Karpas-422 (cell line): ENCODE measurements around the gene TM7SF2. TPM values are rescaled to one million over a fixed set of nuclear protein-coding genes. Genes with fewer than 3 reads are reported as not detected.

Experiments used
- DNase-seq: peaks from one replicate; pipeline ENCODE4 v3.0.0-alpha.2; 2015
- H2AFZ ChIP-seq: fragments of 200-600 bp; sonication (generic); 2 replicates; pipeline ENCODE4 v1.6.1; 2014; ENCODE audit warnings: antibody characterized with exemption, low read length, mixed read lengths
- H3K27ac ChIP-seq: fragments of 200-600 bp; sonication (generic); 2 replicates; pipeline ENCODE4 v1.5.1; 2014; ENCODE audit warnings: mild to moderate bottlenecking, low read length, moderate library complexity
- H3K27me3 ChIP-seq: fragments of 200-600 bp; sonication (generic); 2 replicates; pipeline ENCODE4 v1.6.1; 2014; ENCODE audit warnings: low read length, mixed read lengths
- H3K36me3 ChIP-seq: fragments of 200-600 bp; sonication (generic); 2 replicates; pipeline ENCODE4 v1.6.1; 2014; ENCODE audit warnings: low read length, mixed read lengths; ENCODE audit not compliant: insufficient read depth
- H3K4me1 ChIP-seq: fragments of 200-600 bp; sonication (generic); 2 replicates; pipeline ENCODE4 v1.6.1; 2014; ENCODE audit warnings: mild to moderate bottlenecking, low read length, mixed read lengths
- H3K4me2 ChIP-seq: fragments of 200-600 bp; sonication (generic); 2 replicates; pipeline ENCODE4 v1.6.1; 2014; ENCODE audit warnings: low read length, low read depth, mild to moderate bottlenecking; ENCODE audit not compliant: poor library complexity, severe bottlenecking
- H3K4me3 ChIP-seq: fragments of 200-600 bp; sonication (generic); 2 replicates; pipeline ENCODE4 v1.5.1; 2014; ENCODE audit warnings: mild to moderate bottlenecking, antibody characterized with exemption, low read length, mixed read lengths
- H3K79me2 ChIP-seq: fragments of 200-600 bp; sonication (generic); 2 replicates; pipeline ENCODE4 v1.6.1; 2014; ENCODE audit warnings: mild to moderate bottlenecking, low read length, mixed read lengths
- H3K9ac ChIP-seq: fragments of 200-600 bp; sonication (generic); 2 replicates; pipeline ENCODE4 v1.6.0; 2014; ENCODE audit warnings: low read length
- H3K9me2 ChIP-seq: fragments of 200-600 bp; sonication (generic), shearing (Covaris generic); replicated peaks from 2 replicates; pipeline ENCODE4 v1.6.0; 2014; ENCODE audit warnings: mild to moderate bottlenecking, low read length, moderate library complexity; ENCODE audit not compliant: insufficient read depth
- H3K9me3 ChIP-seq: fragments of 300-700, 200-600 bp; sonication (generic); 2 replicates; pipeline ENCODE4 v1.6.1; 2014; ENCODE audit warnings: low read length, mixed read lengths
- H4K20me1 ChIP-seq: fragments of 200-600 bp; sonication (generic); 2 replicates; pipeline ENCODE4 v1.6.1; 2014; ENCODE audit warnings: mild to moderate bottlenecking, antibody characterized with exemption, low read length, low read depth; ENCODE audit not compliant: insufficient read depth
- total RNA-seq: library from RNA; depleted of rRNA; stranded (reverse); fragments of >200 nt; shearing (Covaris generic); gene quantifications from 2 replicates; pipeline ENCODE4 v1.2.3, GENCODE V29; 2014; ENCODE audit warnings: low replicate concordance

The TM7SF2 gene
- total RNA-seq, 1 experiment from 2014 or later = 160 TPM

DNA sequence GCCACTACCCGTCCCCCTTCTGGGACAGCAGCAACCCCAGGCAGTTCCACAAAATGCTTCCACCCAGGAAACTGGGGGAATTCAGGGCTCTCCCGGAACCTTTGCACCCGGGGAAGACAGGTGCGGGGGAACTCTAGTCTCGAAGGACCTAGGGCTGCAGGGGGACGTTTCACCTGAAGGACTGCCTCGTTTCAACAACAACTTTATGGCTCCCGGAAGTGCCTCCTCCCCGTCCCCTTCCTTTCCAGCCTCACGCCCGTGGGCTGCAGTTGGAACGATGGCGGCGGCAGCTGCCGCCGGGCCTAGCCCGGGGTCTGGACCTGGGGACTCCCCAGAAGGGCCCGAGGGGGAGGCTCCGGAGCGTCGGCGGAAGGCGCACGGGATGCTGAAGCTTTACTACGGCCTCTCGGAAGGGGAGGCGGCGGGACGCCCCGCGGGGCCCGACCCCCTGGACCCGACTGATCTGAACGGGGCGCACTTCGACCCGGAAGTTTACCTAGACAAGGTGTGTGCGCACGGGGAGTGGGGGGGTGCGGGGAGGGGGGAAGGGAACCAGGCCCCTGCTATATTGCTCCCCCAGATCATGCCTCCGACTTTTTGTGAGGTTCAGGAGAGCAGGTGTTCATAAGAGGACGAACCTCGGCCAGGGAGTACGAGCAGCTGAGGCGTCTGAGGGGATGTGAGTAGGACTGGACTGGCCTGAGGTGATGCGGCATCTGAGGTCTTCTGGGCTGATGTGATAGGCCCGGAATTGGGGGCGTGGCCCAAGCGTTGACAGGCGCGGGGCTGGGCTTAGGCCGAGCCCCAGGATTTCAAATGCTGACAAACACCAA is 15.5 kb upstream of the TM7SF2 start, which contains the start of gene VPS51:
TSS of gene VPS51 (plus strand) at position 241 of the 833 bp plus-strand sequence. CDS start at position 278, 37 bp downstream.
- H2AFZ ChIP-seq = peak within 1 kb of the TSS; percentile 33; the same call in 1 of the 2 replicates
- peaks cover 39% of the 10 kb centered on the region for H3K79me2 ChIP-seq
- H4K20me1 ChIP-seq = no peaks in the 10 kb centered on the region
- H3K27ac ChIP-seq = peak within 1 kb of the TSS; percentile 72
- no peaks in the 10 kb centered on the region for H3K9me3 ChIP-seq
- peak within 1 kb of the TSS; percentile 86 for H3K9ac ChIP-seq
- DNase-seq = peak; percentile 95
- H3K4me1 ChIP-seq = peaks cover 13% of the 10 kb centered on the region
- H3K4me2 ChIP-seq = peak within 1 kb of the TSS; percentile 89
- no peaks in the 10 kb centered on the region for H3K27me3 ChIP-seq
- H3K36me3 ChIP-seq = peaks cover 7% of the 10 kb centered on the region; the same call in 1 of the 2 replicates
- H3K9me2 ChIP-seq = no peaks in the 10 kb centered on the region
- peak within 1 kb of the TSS; percentile 79 for H3K4me3 ChIP-seq

GRCh38 chr11:65096926-65097325 is 14.7 kb upstream of the TM7SF2 start:
- no peak overlapping the region for H2AFZ ChIP-seq
- DNase-seq = no peak
- peaks cover 13% of the 10 kb centered on the region for H3K4me1 ChIP-seq
- H3K36me3 ChIP-seq = peaks cover 7% of the 10 kb centered on the region; the same call in 1 of the 2 replicates
- H4K20me1 ChIP-seq = no peaks in the 10 kb centered on the region
- H3K79me2 ChIP-seq = peaks cover 40% of the 10 kb centered on the region
- H3K9me3 ChIP-seq = no peaks in the 10 kb centered on the region
- peak overlapping the region; percentile 89 for H3K4me2 ChIP-seq
- peak overlapping the region; percentile 79 for H3K4me3 ChIP-seq
- no peaks in the 10 kb centered on the region for H3K9me2 ChIP-seq
- peak overlapping the region; percentile 86 for H3K9ac ChIP-seq
- no peaks in the 10 kb centered on the region for H3K27me3 ChIP-seq
- no peak overlapping the region for H3K27ac ChIP-seq

- Histone ChIP-seq H3K36me3 (peaks cover 7% of the 10 kb centered on the region; the same call in 1 of the 2 replicates), H3K79me2 (peaks cover 58% of the 10 kb centered on the region), H3K9me2 (no peaks in the 10 kb centered on the region), H3K9me3 (no peaks in the 10 kb centered on the region), H3K4me2 (no peak overlapping the region), H3K27me3 (no peaks in the 10 kb centered on the region), H3K9ac (no peak overlapping the region), H3K27ac (no peak overlapping the region), H3K4me1 (peaks cover 9% of the 10 kb centered on the region), H2AFZ (no peak overlapping the region), H3K4me3 (no peak overlapping the region), H4K20me1 (no peaks in the 10 kb centered on the region)
- no peak for DNase-seq
These were observed 10.9 kb upstream of the TM7SF2 start for GRCh38 chr11:65100674-65101350.

DNA sequence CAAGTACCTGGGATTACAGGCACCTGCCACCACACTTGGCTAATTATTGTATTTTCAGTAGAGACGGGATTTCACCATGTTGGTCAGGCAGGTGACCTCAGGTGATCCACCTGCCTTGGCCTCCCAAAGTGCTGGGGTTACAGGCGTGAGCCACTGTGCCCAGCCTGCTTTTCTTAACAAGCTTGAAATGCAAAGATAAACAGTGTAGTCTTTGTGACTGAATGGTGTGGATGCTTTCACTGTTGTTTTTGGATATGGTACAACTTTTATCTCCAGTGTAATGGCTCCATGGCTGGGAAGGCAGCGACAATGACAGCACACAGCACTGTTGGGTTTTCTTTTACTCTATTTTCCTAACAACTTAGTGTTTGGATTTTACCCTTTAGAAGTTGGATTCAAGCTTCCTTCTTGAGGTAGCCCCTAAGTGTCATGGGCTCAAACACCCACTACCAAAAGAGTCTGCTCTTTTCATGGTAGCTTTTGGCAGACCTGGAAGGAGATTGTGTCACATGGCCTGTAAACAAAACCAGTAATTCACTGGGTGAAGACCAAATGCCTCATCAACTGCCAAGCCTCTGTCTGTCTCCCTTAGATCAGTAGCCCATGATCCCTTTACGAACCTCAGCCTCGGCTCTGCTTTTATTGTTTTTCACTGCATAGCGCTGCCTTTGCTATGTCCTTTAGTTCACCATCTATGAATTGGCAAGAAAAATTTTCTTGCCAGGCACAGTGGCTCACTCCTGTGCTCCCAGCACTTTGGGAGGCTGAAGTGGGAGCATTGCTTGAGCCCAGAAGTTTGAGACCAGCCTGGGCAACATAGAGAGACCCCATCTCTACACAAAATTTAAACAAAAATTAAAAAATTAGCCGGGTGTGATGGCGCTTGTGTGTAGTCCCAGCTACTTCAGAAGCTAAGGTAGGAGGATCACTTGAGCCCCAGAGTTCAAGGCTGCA is 9.3 kb upstream of the TM7SF2 start:
- no peak for DNase-seq
- H3K4me3 ChIP-seq = no peak overlapping the region
- H3K9me2 ChIP-seq = no peaks in the 10 kb centered on the region
- H3K79me2 ChIP-seq = peaks cover 48% of the 10 kb centered on the region
- H3K9me3 ChIP-seq = no peaks in the 10 kb centered on the region
- peaks cover 2% of the 10 kb centered on the region; the same call in 1 of the 2 replicates for H3K4me1 ChIP-seq
- no peak overlapping the region for H3K4me2 ChIP-seq
- peaks cover 7% of the 10 kb centered on the region; the same call in 1 of the 2 replicates for H3K36me3 ChIP-seq
- no peaks in the 10 kb centered on the region for H3K27me3 ChIP-seq
- no peak overlapping the region for H3K27ac ChIP-seq
- no peak overlapping the region for H3K9ac ChIP-seq
- H2AFZ ChIP-seq = no peak overlapping the region
- H4K20me1 ChIP-seq = no peaks in the 10 kb centered on the region

- H3K36me3 ChIP-seq = peaks cover 2% of the 10 kb centered on the region; the same call in 1 of the 2 replicates
- no peaks in the 10 kb centered on the region for H3K9me2 ChIP-seq
- H3K27me3 ChIP-seq = no peaks in the 10 kb centered on the region
- no peak overlapping the region for H3K9ac ChIP-seq
- H3K27ac ChIP-seq = no peak overlapping the region
- H2AFZ ChIP-seq = no peak overlapping the region
- peaks cover 37% of the 10 kb centered on the region for H3K79me2 ChIP-seq
- H3K4me2 ChIP-seq = no peak overlapping the region
- no peaks in the 10 kb centered on the region for H3K4me1 ChIP-seq
- no peaks in the 10 kb centered on the region for H4K20me1 ChIP-seq
- no peaks in the 10 kb centered on the region for H3K9me3 ChIP-seq
- DNase-seq = no peak
- no peak overlapping the region for H3K4me3 ChIP-seq
These were observed 8.2 kb upstream of the TM7SF2 start for GRCh38 chr11:65103476-65103875.

- no peaks in the 10 kb centered on the region for H4K20me1 ChIP-seq
- no peaks in the 10 kb centered on the region for H3K9me3 ChIP-seq
- no peaks in the 10 kb centered on the region for H3K27me3 ChIP-seq
- no peak overlapping the region for H3K4me3 ChIP-seq
- no peaks in the 10 kb centered on the region for H3K4me1 ChIP-seq
- H3K27ac ChIP-seq = no peak overlapping the region
- no peaks in the 10 kb centered on the region for H3K9me2 ChIP-seq
- no peak overlapping the region for H3K4me2 ChIP-seq
- no peak overlapping the region for H3K9ac ChIP-seq
- H2AFZ ChIP-seq = no peak overlapping the region
- DNase-seq = no peak
- H3K79me2 ChIP-seq = peaks cover 28% of the 10 kb centered on the region
- H3K36me3 ChIP-seq = no peaks in the 10 kb centered on the region
These were observed 7.0 kb upstream of the TM7SF2 start for GRCh38 chr11:65104628-65105027.

DNA sequence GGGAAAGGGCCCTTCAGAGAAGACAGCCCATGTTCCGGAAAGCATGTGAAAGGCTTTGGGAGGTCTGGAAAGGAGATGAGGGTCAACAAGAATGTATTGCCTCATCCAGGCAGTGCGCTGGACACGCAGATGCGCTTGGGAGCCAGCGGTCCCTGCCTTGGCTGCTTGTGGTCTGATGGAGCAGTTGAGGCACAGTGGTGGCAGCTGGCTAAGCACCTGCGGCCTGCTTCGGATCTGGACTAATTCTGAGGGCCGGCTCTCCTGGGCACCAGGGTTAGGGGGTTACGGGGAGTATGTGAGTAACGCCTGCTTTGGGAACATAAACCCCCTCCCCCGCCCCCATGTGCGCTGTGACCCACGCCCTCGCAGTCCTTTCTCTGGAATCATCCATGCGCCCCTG is 4.6 kb upstream of the TM7SF2 start:
- Histone ChIP-seq H4K20me1 (no peaks in the 10 kb centered on the region), H3K27me3 (no peaks in the 10 kb centered on the region), H3K27ac (no peak overlapping the region), H2AFZ (no peak overlapping the region), H3K4me3 (no peak overlapping the region), H3K36me3 (no peaks in the 10 kb centered on the region), H3K4me2 (no peak overlapping the region), H3K9me2 (no peaks in the 10 kb centered on the region), H3K79me2 (peaks cover 19% of the 10 kb centered on the region), H3K4me1 (peaks cover 12% of the 10 kb centered on the region), H3K9me3 (no peaks in the 10 kb centered on the region), H3K9ac (no peak overlapping the region)
- DNase-seq = no peak
